Esophagus mucosa (tissue), 1 donor: ENCODE results near the gene GPR39. TPM values are rescaled to one million over a fixed set of nuclear protein-coding genes. Genes with fewer than 3 reads are reported as not detected.

ENCODE experiments used
- ATAC-seq: fragments of 200-7000 bp; cut with Tn5 transposase; one replicate; pipeline ENCODE4 v1.9.1; 2020
- total RNA-seq: library from RNA; stranded (reverse); gene quantifications from one replicate; pipeline ENCODE4 v1.2.4, GENCODE V29; 2023
- donor health status: DM: yes; HTN: yes; CAD: no.

GPR39 gene
- total RNA-seq, 1 donor from 2014 or later = 1.4 TPM

GRCh38 chr2:132645722-132646539, 229.3 kb downstream of the GPR39 start:
- no peak for ATAC-seq

- ATAC-seq = no peak
Observed at GRCh38 chr2:132646540-132647108, 230.0 kb downstream of the GPR39 start.

GRCh38 chr2:132651115-132652045, 234.8 kb downstream of the GPR39 start:
- ATAC-seq = no peak

GRCh38 chr2:132652474-132652873, 235.9 kb downstream of the GPR39 start:
- ATAC-seq = peak; percentile 34

- no peak for ATAC-seq
Observed at GRCh38 chr2:132654335-132654734, 237.7 kb downstream of the GPR39 start.

GRCh38 chr2:132654968-132655367, 238.4 kb downstream of the GPR39 start:
- ATAC-seq = peak; percentile 96

DNA sequence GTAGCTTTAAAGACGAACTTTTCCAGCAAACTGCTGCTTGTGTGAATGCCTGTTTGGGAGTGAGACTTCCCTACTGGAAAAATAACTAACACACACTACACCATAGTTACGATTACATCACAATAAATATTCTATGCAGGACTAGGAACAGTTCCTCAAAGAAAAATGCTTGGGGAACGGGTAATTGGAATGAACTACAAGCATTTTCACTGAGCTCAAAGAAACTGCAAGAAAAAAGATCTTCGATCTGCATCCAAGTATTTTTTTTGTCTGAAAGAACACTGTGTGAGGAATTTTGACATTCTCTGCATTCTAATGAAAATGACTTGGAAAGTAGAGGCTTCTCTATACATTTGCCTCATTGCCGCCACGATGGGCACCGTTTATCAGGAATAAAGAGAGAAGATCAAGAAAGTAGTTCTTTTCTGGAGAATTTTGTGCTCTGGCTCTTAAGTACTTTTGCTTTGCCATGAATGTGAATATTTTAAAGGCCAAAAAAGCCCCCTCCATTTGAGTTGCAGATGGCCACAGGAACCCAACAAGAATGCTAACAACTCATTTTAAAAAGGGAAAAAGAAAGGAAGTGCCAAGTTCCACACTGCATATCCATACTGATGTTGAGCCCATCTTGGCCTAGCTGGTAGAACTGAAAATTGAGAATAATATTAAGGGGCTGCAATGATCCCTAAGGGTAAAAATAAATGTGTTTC, 239.8 kb downstream of the GPR39 start:
- ATAC-seq = no peak

GRCh38 chr2:132659331-132659730, 242.7 kb downstream of the GPR39 start:
- no peak for ATAC-seq

GRCh38 chr2:132662732-132663131, 246.1 kb downstream of the GPR39 start:
- ATAC-seq = no peak

DNA sequence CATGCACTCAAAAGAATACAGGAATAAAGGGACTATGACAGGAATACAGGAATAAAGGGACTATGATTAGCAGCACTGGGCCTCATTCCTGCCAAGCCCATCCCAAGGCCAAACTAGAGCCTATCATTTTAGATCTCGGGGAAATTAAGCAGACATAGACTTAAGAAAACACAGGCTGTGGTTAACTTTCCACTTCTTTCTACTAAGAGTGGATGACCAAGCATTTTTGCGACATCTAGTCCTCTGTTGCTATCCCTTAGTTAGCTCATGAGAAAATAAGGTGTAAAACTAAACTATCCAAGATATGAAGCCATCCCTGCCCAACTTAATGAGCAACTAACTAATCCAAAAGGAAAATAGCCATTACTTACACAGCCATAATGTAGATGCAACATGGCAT, 247.5 kb downstream of the GPR39 start:
- no peak for ATAC-seq

DNA sequence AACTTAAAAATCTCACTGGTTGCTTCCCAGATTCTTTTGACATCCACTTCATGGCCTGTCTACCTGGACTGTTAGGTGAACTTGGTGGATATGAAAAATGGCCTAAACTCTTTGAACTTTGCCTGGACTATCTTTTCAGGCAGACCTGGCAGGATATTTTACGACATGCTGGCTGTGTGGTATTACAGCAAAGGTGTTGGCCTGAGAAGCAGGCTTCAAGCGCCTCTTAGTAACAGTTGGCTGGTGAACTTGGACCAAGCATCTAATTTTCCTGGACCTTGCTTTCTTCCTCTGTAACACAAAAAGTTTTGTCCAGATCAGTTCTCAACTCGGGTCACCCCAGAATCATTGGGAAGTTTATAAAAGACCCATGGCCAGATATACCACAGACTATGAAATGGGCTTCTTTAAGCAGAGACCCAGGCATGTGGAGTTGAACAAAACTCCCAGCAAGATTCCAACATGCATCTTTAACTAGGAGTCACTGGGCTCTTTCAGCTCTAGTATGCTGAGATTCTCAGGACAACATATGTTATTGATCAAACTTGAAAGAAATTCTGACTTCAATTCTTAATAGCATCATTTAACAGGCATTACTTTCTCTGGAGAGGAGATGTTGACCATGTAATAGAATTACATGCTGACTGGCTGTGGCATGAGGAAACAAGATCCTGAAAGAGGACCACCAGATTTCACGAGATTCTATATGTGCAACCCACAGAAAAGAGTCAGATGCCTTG, 249.0 kb downstream of the GPR39 start:
- ATAC-seq = no peak

- no peak for ATAC-seq
Observed at GRCh38 chr2:132667706-132668105, 251.1 kb downstream of the GPR39 start.

DNA sequence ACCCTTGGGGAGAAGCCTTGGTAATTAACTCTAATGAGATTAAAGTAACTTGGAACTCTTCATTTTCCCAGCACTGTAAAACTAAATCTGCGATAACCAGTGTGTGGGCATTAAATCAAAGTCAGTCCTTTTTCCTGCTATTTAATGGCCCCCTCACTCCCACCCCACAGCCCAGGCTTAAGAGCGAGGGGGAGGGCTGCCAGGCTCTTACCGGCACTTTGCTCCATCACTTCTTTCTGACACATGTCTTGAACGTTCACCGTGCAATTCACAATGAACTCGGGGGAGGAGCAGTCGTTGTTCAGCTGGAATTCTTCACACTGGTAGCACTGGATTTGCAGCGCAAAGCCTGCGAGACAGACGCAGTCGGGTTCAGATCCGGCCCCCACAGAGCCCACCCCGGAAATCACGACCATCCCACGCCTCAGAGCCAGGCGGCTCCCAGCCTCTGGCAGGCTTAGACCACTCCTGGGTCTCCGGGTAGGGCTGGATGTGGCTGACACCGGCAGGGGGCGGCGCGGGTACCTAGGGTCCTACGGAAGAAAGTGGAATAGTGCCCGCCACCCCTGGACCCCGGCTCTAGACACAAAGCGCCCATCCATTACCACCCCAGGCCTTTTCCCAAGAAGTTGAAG, 251.7 kb downstream of the GPR39 start:
- ATAC-seq = peak; percentile 22

GRCh38 chr2:132668987-132669907, 252.6 kb downstream of the GPR39 start:
- peak; percentile 47 for ATAC-seq

- ATAC-seq = peak; percentile 53
Observed at GRCh38 chr2:132669908-132670495, 253.4 kb downstream of the GPR39 start, which contains the start of gene LYPD1. Gene LYPD1, minus strand, starts transcription at chr2:132670205. Its CDS starts 273 bp downstream, at chr2:132669932.

DNA sequence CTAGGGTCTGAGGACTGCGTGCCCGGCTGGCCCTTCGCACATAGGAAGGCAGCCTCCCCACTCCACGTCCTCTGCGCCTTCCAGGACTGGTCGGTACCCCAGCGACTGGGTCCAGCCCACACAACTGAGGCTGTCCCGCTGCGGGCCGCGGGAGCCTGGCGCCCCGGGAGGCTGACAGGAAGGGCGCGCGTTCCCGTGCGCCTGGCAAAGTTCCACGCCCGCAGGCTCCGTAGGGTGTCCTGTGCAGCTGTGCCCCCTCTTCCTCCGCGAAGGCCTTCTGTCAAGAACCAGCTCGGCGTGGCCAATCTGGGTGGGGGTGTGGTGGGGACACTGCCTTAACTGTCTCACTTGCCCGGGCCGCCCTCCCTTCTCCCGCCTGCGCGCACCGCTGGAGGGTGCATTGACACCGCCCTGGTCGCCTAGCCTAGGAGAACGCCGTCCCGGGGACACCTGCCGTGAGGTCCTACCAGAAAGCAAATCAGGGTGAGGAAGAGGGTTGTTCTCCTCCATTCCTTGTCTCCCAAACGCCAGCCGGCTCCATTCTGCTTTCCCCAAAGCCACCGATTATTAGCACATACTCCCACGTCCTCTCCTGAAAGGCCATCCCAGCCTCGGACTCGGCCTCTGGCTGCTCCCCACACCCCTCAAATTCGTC, 254.0 kb downstream of the GPR39 start:
- peak; percentile 47 for ATAC-seq

GRCh38 chr2:132671151-132671835, 254.7 kb downstream of the GPR39 start:
- ATAC-seq = no peak

- no peak for ATAC-seq
Observed at GRCh38 chr2:132676999-132677398, 260.4 kb downstream of the GPR39 start.
